Measurements from ENCODE around the gene SMG9. TPM values are rescaled to one million over a fixed set of nuclear protein-coding genes. Genes with fewer than 3 reads are reported as not detected.
"Not testable (repeated sequence)": the region's sequence is repeated elsewhere in the genome, so short reads cannot be mapped to it uniquely, and the experiment has no call there.

SMG9 gene
- total and polyA plus RNA-seq, 9 donors = 20.6 to 47.6 (median 36.9) TPM

DNA sequence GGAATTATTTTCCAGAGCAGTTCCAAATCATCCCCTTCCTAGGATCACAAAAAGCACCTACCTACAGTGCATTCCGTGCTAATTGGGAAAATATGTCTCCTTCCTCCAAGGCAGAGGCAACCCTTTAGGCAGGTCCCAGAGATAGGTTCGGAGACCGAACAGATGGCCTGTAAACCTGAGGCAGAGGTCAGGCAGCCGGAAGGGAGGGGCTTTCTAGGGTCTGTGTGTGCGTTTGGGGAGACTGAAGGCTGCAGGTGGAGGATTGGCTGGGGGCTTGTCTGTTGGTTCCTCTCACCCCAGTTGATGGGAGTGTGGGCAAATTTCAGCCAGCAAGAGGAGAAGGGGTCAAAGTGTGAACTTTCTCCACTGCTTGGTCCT is 19.0 kb upstream of the SMG9 start:
- peaks cover 41% of the 10 kb centered on the region for H3K27me3 ChIP-seq (ENCODE audit: control insufficient read depth, insufficient read depth, low read length)
- H3K27ac ChIP-seq (ENCODE audit: low read length) = no peak overlapping the region
- H3K9me3 ChIP-seq (replicated peaks; ENCODE audit: control insufficient read depth, low read depth, low read length) = no peaks in the 10 kb centered on the region
- no peak for DNase-seq
- 21% methylated on average over 3 of the region's 5 CpGs for WGBS (ENCODE audit: insufficient coverage)
- H3K4me1 ChIP-seq (ENCODE audit: control insufficient read depth, insufficient read depth, low read length) = peaks cover 20% of the 10 kb centered on the region
- no peaks in the 10 kb centered on the region for H3K36me3 ChIP-seq (ENCODE audit: control insufficient read depth, insufficient read depth, low read length)
- H3K4me3 ChIP-seq (ENCODE audit: low read length) = no peak overlapping the region

- WGBS (ENCODE audit: insufficient coverage) = 91% methylated on average over 14 of the region's 14 CpGs
- Histone ChIP-seq H3K27ac (ENCODE audit: low read length) (no peak overlapping the region), H3K4me1 (ENCODE audit: control insufficient read depth, insufficient read depth, low read length) (peaks cover 12% of the 10 kb centered on the region), H3K27me3 (ENCODE audit: control insufficient read depth, insufficient read depth, low read length) (peaks cover 28% of the 10 kb centered on the region), H3K4me3 (ENCODE audit: low read length) (no peak overlapping the region), H3K9me3 (replicated peaks; ENCODE audit: control insufficient read depth, low read depth, low read length) (no peaks in the 10 kb centered on the region), H3K36me3 (ENCODE audit: control insufficient read depth, insufficient read depth, low read length) (no peaks in the 10 kb centered on the region)
- no peak for DNase-seq
Observed at GRCh38 chr19:43769256-43769655, 14.5 kb upstream of the SMG9 start.

- peaks cover 20% of the 10 kb centered on the region for H3K27me3 ChIP-seq (ENCODE audit: control insufficient read depth, insufficient read depth, low read length)
- 60% methylated on average over 10 of the region's 15 CpGs for WGBS (ENCODE audit: insufficient coverage)
- H3K9me3 ChIP-seq (replicated peaks; ENCODE audit: control insufficient read depth, low read depth, low read length) = no peaks in the 10 kb centered on the region
- DNase-seq = no peak
- H3K4me1 ChIP-seq (ENCODE audit: control insufficient read depth, insufficient read depth, low read length) = peaks cover 7% of the 10 kb centered on the region
- no peaks in the 10 kb centered on the region for H3K36me3 ChIP-seq (ENCODE audit: control insufficient read depth, insufficient read depth, low read length)
- H3K27ac ChIP-seq (ENCODE audit: low read length) = no peak overlapping the region
- no peak overlapping the region for H3K4me3 ChIP-seq (ENCODE audit: low read length)
Observed at GRCh38 chr19:43768273-43769050, 13.7 kb upstream of the SMG9 start.

DNA sequence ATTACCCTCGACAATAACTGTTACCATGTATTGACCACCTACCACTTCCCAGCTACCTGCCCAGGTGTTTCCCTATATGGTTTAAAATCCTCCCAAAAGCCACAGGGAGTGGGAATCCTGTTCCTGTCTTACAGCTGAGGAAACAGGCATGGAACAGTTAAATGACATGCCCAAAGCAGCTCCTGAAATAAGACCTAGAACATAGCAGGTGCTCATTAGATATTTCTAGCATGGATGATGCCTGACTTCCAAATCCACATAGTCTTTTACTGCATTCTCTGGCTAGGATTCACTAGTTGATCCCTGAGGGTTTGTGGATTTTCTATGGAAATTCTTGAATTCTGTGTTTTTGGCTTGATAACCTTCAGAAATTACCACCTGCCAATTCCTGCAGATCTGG is 13.1 kb upstream of the SMG9 start:
- H3K27me3 ChIP-seq (ENCODE audit: control insufficient read depth, insufficient read depth, low read length) = peaks cover 15% of the 10 kb centered on the region
- H3K36me3 ChIP-seq (ENCODE audit: control insufficient read depth, insufficient read depth, low read length) = no peaks in the 10 kb centered on the region
- 83% methylated on average over 1 of the region's 1 CpG for WGBS (ENCODE audit: insufficient coverage)
- DNase-seq = no peak
- no peak overlapping the region for H3K27ac ChIP-seq (ENCODE audit: low read length)
- H3K9me3 ChIP-seq (replicated peaks; ENCODE audit: control insufficient read depth, low read depth, low read length) = no peaks in the 10 kb centered on the region
- no peak overlapping the region for H3K4me3 ChIP-seq (ENCODE audit: low read length)
- peaks cover 9% of the 10 kb centered on the region for H3K4me1 ChIP-seq (ENCODE audit: control insufficient read depth, insufficient read depth, low read length)

GRCh38 chr19:43767316-43767715 is 12.6 kb upstream of the SMG9 start:
- Histone ChIP-seq H3K4me3 (ENCODE audit: low read length) (no peak overlapping the region), H3K36me3 (ENCODE audit: control insufficient read depth, insufficient read depth, low read length) (no peaks in the 10 kb centered on the region), H3K27ac (ENCODE audit: low read length) (no peak overlapping the region), H3K4me1 (ENCODE audit: control insufficient read depth, insufficient read depth, low read length) (peaks cover 9% of the 10 kb centered on the region), H3K9me3 (replicated peaks; ENCODE audit: control insufficient read depth, low read depth, low read length) (no peaks in the 10 kb centered on the region), H3K27me3 (ENCODE audit: control insufficient read depth, insufficient read depth, low read length) (peaks cover 11% of the 10 kb centered on the region)
- 74% methylated on average over 5 of the region's 7 CpGs for WGBS (ENCODE audit: insufficient coverage)
- no peak for DNase-seq

- WGBS (ENCODE audit: insufficient coverage) = 55% methylated on average over 1 of the region's 4 CpGs
- Histone ChIP-seq H3K27me3 (ENCODE audit: control insufficient read depth, insufficient read depth, low read length) (peaks cover 5% of the 10 kb centered on the region), H3K36me3 (ENCODE audit: control insufficient read depth, insufficient read depth, low read length) (no peaks in the 10 kb centered on the region), H3K27ac (ENCODE audit: low read length) (no peak overlapping the region), H3K4me3 (ENCODE audit: low read length) (no peak overlapping the region), H3K9me3 (replicated peaks; ENCODE audit: control insufficient read depth, low read depth, low read length) (no peaks in the 10 kb centered on the region), H3K4me1 (ENCODE audit: control insufficient read depth, insufficient read depth, low read length) (peaks cover 9% of the 10 kb centered on the region)
- DNase-seq = no peak
Observed at GRCh38 chr19:43766755-43767043, 11.9 kb upstream of the SMG9 start.

- no peaks in the 10 kb centered on the region for H3K36me3 ChIP-seq (ENCODE audit: control insufficient read depth, insufficient read depth, low read length)
- H3K27ac ChIP-seq (ENCODE audit: low read length) = peak overlapping the region; percentile 4
- H3K27me3 ChIP-seq (ENCODE audit: control insufficient read depth, insufficient read depth, low read length) = no peaks in the 10 kb centered on the region
- H3K4me1 ChIP-seq (ENCODE audit: control insufficient read depth, insufficient read depth, low read length) = peaks cover 9% of the 10 kb centered on the region
- H3K4me3 ChIP-seq (ENCODE audit: low read length) = no peak overlapping the region
- H3K9me3 ChIP-seq (replicated peaks; ENCODE audit: control insufficient read depth, low read depth, low read length) = no peaks in the 10 kb centered on the region
- peak; percentile 86 for DNase-seq
- 25% methylated on average over 7 of the region's 16 CpGs for whole genome bisulfite sequencing (ENCODE audit: insufficient coverage)
Observed at GRCh38 chr19:43765109-43765876, 10.5 kb upstream of the SMG9 start.

DNA sequence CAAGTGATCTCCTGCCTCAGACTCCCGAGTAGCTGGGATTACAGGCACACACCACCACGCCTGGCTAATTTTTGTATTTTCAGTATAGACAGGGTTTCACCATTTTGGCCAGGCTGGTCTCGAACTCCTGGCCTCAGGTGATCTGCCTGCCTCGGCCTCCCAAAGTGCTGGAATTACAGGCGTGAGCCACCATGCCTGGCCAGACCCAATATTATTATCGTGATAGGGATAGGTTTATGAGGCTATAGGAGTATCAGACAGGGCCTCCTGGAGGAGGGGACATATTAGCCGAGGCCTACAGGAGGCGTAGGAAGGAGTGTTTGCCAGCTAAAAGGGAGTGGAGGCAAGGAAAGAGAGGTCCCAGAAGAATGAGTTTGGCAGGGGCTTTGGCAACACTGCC is 9.9 kb upstream of the SMG9 start:
- H3K4me3 ChIP-seq (ENCODE audit: low read length); H3K9me3 ChIP-seq (replicated peaks; ENCODE audit: control insufficient read depth, low read depth, low read length); H3K27me3 ChIP-seq (ENCODE audit: control insufficient read depth, insufficient read depth, low read length); H3K36me3 ChIP-seq (ENCODE audit: control insufficient read depth, insufficient read depth, low read length); H3K4me1 ChIP-seq (ENCODE audit: control insufficient read depth, insufficient read depth, low read length); DNase-seq: not testable (repeated sequence)
- peak overlapping the region; percentile 4 for H3K27ac ChIP-seq (ENCODE audit: low read length)
- 63% methylated on average over 7 of the region's 8 CpGs for WGBS (ENCODE audit: insufficient coverage)

- Histone ChIP-seq H3K27ac (ENCODE audit: low read length) (no peak overlapping the region), H3K4me3 (ENCODE audit: low read length) (no peak overlapping the region), H3K4me1 (ENCODE audit: control insufficient read depth, insufficient read depth, low read length) (peaks cover 9% of the 10 kb centered on the region), H3K36me3 (ENCODE audit: control insufficient read depth, insufficient read depth, low read length) (no peaks in the 10 kb centered on the region), H3K27me3 (ENCODE audit: control insufficient read depth, insufficient read depth, low read length) (no peaks in the 10 kb centered on the region), H3K9me3 (replicated peaks; ENCODE audit: control insufficient read depth, low read depth, low read length) (no peaks in the 10 kb centered on the region)
- DNase-seq = no peak
- WGBS (ENCODE audit: insufficient coverage) = 89% methylated on average over 1 of the region's 3 CpGs
Observed at GRCh38 chr19:43763473-43763939, 8.7 kb upstream of the SMG9 start.

DNA sequence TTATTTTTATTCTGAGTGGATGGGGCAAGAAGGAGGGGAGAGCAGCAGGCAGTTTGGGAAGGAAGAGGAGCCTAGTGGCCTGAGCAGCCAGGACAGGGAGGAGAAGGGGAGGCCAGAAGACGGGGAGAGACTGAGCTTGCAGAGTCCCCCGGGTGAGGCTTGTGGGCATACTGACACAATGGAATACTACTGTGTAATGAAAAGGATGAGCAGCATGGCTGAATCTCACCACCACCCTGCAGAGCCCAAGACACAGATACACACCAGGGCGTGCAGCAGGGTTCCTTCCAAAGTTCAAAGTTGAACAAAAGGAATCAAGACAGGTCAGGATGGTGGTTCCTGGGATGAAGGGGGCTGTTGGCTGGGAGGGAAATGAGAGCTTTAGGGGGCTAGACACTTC is 8.1 kb upstream of the SMG9 start:
- no peak for DNase-seq
- H3K4me3 ChIP-seq (ENCODE audit: low read length) = no peak overlapping the region
- peaks cover 9% of the 10 kb centered on the region for H3K4me1 ChIP-seq (ENCODE audit: control insufficient read depth, insufficient read depth, low read length)
- H3K27ac ChIP-seq (ENCODE audit: low read length) = no peak overlapping the region
- no peaks in the 10 kb centered on the region for H3K9me3 ChIP-seq (replicated peaks; ENCODE audit: control insufficient read depth, low read depth, low read length)
- H3K27me3 ChIP-seq (ENCODE audit: control insufficient read depth, insufficient read depth, low read length) = no peaks in the 10 kb centered on the region
- WGBS (ENCODE audit: insufficient coverage) = 50% methylated on average over 1 of the region's 3 CpGs
- no peaks in the 10 kb centered on the region for H3K36me3 ChIP-seq (ENCODE audit: control insufficient read depth, insufficient read depth, low read length)
